ENCODE measurements around the gene YBX2.
"Not testable (repeated sequence)": the region's sequence is repeated elsewhere in the genome, so short reads cannot be mapped to it uniquely, and the experiment has no call there.

YBX2 gene

GRCh38 chr17:7248796-7249195 lies 45.6 kb downstream of the YBX2 start:
- DNase-seq: no peak

DNA sequence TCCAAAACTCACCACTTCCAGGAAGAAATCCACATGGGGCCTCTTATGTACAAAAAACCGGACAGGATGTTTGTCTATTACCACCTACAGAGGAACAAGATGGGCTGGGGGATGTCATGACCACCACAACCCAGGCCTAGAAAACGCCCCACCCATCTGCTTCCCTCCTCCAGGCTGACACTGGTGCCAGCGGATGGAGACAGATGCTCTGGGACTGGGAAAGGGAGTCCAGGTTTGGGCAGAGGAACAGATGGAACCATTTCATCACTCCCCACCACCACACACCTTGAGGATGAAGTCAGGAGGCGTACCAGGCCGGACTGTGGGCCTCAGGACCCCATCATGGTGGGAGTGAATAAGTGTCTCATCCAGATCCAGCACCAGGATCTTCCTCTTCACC lies 47.7 kb downstream of the YBX2 start:
- no peak for DNase-seq

- not testable (repeated sequence) for DNase-seq
These were observed 50.6 kb downstream of the YBX2 start for GRCh38 chr17:7243838-7244237.

GRCh38 chr17:7243453-7243729 lies 51.0 kb downstream of the YBX2 start:
- no peak for DNase-seq

GRCh38 chr17:7242717-7243452 lies 51.6 kb downstream of the YBX2 start:
- peak; percentile 63 to 98 (median 89) for DNase-seq

DNA sequence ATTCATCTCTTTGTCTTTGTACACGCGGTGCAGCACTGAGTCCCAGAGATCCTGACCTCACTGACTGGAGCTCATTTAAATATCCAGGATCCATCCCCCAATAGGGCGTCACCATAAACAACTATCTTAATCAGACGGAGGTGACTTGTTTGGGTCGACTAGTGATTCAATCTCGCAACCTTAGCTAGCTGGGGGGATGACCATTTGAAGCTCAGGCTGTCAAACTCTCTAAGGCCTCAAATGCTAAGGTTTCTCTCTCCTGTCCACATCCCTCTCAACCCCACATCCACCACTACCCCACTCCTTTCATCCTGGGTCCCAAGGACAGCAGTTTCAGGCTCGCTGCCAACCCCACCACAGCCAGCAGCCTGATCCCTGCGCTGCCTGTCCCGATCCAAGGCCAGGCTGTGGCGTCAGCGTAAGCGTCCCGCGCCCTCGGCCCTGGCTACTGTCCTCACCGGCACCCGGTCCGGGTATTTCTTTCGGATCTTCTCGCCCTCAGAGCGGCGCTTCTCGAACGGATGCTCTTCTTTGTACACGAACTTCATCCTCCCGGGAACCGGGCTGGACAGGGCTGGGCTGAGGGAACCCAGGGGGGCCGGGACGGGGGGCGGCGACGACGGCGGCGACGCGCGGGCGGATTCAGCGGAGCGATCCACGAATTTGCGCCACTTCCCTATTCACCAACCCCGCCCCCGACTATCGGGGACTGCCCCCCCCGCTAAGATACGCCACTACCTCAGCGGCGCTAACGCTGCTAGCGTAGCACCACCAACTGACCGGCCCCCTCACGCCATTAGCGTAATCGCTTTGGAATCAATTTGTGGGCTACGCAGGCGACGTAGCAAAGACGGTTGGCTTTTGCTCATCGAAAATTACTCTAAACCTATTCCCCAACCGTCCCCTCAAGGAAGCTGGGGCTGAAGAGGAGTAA lies 52.4 kb downstream of the YBX2 start, which contains the start of gene GABARAP:
Gene GABARAP (minus strand): TSS at position 667 of the 934 bp plus-strand sequence. CDS start 119 bp downstream, at position 548.
- DNase-seq: peak; percentile 67 to 98 (median 90)

- no peak for DNase-seq
These were observed 53.2 kb downstream of the YBX2 start for GRCh38 chr17:7241090-7241733.

DNA sequence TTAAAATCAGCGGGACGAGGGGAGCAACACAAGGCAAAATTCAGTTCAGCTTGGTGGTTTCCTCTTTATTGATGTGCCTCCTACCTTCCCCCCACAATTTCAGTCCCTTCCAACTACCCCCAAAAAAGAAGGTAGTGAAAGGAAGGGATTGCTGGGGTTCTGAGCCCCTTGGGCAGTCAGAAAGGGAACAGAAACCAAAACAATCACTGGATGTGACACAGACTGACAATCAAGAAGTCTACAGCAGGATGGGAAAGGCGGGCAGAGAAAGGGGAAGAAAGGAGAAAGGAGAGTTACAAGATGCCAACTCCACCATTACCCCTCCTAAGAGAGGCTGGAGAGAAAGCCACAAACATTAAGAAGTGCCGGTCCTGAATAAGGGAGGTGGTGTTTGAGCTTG lies 54.1 kb downstream of the YBX2 start:
- no peak for DNase-seq

DNA sequence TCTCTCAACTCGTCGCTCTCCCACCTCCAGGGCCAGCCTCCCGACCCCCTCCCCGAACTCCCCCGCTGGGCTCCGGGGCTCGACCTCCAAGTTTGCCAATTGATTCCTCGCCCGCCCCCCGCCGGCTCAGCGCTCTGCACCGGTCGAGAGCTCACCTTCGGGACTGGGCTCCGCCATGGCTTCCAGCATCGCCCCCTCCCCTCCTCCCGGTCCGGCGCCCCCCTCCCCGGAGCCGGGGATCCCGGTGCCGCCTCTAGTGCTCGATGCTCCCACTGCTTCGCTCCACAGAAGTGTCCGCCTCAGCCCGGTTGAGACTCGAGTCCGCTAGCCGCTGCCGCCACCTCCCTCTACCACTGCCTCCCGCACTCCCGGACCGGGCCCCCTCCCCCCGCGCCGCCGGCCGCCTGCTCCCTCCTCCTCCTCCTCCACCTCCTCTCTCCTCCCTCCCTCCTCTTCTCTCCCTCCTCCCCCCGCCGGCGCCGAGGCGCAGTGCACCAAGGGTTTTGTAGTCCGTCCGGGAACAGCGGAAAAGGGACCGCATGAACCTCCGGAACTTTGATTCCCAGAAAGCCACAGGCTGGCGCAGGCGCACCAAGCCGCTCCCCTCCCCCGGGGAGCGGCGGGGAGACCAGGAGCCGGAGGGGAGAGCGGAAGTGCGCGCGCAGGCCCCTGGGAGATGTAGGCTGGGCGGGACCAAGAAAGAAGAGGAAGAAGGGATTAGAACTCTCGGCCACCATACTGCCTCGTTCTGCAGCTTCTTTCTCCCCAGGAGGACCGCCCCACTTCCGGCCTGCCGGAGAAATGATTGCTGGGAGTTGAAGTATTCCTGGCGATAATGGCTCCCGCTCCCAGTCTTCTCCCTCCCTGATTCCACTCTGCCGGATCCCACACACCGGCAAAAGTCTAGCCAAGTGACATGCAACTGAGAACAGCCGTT lies 55.1 kb downstream of the YBX2 start, which contains the start of gene PHF23:
Gene PHF23 (minus strand): TSS at position 367 of the 937 bp plus-strand sequence. CDS start 178 bp downstream, at position 189.
- DNase-seq: peak; percentile 86 to 100 (median 99)

DNA sequence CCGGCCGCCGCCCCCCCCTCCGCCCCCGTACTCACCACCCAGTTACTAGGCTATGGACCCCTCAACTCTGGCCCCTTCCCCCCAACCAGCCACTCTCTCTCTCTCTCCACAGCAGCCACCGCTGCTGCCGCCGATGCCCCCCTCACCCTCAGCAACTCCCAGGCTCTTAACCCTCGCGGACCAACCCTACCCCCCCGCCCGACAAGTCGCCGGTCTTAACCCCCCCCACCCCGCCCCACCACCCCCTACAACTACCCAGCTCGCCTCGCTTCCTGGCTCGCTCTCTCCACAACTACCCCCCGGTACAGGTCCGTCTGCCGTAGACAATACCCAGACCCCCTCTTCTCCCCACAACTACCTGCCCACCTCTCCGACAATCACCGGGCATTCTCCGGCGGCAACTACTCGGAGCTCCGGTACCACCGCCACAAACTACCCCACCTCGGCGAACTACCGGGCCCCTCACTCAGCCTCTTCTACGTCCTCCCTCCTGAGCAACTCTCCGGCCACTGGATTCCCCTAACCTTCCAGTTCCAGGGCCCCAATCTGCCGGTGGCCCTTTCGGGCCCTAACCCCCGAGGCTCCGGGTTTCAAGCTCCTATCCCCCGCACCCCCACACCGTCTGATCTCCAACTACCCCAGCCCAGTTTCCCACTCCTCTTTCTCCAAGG lies 55.9 kb downstream of the YBX2 start:
- peak in 6 of 51 donors; percentile 30 to 61 (median 50) for DNase-seq
